ENCODE measurements around the gene CKMT1B.
"Not testable (repeated sequence)": the region's sequence is repeated elsewhere in the genome, so short reads cannot be mapped to it uniquely, and the experiment has no call there.

CKMT1B gene

DNA sequence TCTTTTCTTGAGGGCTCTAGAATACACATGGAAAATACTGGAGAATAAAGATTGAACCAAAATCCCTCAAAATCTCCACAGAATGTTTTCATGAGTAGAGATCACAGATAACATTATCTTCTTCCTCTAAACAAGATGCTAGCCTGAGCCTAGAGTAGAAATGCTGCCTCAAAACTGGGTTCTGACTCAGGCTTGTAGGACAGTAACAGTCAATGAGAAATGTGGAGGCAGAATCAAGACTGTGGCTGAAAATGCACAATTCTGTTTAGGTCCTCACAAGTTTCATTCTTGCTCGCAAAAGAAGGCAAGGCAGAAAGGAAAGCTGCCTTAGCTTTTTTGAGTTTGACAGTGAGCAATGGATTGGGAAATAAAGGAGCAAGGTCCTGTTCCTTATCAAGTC is 19.2 kb upstream of the CKMT1B start:
- not testable (repeated sequence) for H3K9me3 ChIP-seq (ENCODE audit: insufficient read depth, low read length); H3K27me3 ChIP-seq (ENCODE audit: insufficient read depth, insufficient read length); H3K4me1 ChIP-seq (ENCODE audit: insufficient read depth, insufficient read length); H3K36me3 ChIP-seq (ENCODE audit: insufficient read depth, insufficient read length, low read length); H3K4me3 ChIP-seq (ENCODE audit: insufficient read length, low read depth); H3K9ac ChIP-seq (ENCODE audit: insufficient read length, low read depth); DNase-seq (ENCODE audit: low read depth, low spot score)

DNA sequence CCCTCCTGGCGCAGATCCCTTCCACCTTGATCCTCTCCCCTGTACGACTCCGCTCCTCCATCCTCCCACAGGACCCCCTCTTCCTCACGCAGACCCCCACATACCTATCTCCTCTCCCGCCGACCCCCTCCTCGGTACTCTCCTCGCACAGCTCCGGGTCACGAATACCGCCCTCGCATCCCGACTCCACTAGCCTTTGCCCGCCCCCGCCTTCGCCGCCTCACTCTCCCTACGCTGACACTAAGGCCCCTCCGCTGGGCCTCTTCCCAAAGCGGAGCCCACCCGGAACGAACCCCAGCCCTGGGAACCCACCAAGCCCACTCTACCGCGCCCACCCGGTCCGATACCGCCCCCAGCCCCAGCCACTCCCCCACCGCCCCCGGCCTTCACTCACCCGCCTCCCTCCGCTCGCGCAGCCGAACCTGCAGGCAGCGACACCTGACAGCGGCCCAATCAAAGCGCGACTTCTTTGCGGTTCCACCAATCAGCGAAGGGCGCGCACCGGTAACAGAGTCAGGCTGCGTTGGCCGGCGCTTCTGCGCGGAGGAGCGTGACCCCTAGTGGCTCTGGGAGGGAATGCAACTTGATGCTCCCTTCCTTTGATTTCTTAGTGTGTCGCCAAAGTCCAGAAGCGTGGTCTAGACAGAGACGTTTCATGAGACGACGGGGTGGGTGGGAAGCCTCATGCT is 3.9 kb upstream of the CKMT1B start, which contains the start of gene PPIP5K1:
Gene PPIP5K1 (minus strand): TSS at position 431 of the 689 bp plus-strand sequence. CDS start 5,704 bp downstream, outside the sequence.
- not testable (repeated sequence) for H3K4me3 ChIP-seq (ENCODE audit: insufficient read length, low read depth); DNase-seq (ENCODE audit: low read depth, low spot score); H3K27me3 ChIP-seq (ENCODE audit: insufficient read depth, insufficient read length); H3K4me1 ChIP-seq (ENCODE audit: insufficient read depth, insufficient read length); H3K9me3 ChIP-seq (ENCODE audit: insufficient read depth, low read length); H3K36me3 ChIP-seq (ENCODE audit: insufficient read depth, insufficient read length, low read length); H3K9ac ChIP-seq (ENCODE audit: insufficient read length, low read depth)

DNA sequence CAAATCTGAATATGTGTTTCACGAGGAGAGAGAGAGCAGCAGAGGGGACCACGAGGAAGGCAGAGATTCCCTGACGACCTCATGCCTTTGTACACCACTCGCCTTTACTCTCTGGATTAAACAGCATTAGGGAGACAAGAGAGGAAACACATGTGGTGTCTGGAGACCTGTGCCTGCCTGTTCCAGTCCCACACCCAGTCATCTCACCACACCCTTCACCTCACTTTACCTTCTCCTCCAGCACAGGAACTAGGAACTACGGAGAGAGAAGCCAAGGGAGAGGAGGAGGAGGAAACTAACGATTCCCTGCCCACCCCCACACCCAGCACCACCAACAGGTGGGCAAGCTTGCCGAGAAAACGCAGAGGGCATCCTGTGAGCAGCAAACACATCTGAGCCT is 986 bp upstream of the CKMT1B start:
- H3K9ac ChIP-seq (ENCODE audit: insufficient read length, low read depth); H3K27me3 ChIP-seq (ENCODE audit: insufficient read depth, insufficient read length); H3K36me3 ChIP-seq (ENCODE audit: insufficient read depth, insufficient read length, low read length); DNase-seq (ENCODE audit: low read depth, low spot score); H3K4me1 ChIP-seq (ENCODE audit: insufficient read depth, insufficient read length); H3K9me3 ChIP-seq (ENCODE audit: insufficient read depth, low read length); H3K4me3 ChIP-seq (ENCODE audit: insufficient read length, low read depth): not testable (repeated sequence)

DNA sequence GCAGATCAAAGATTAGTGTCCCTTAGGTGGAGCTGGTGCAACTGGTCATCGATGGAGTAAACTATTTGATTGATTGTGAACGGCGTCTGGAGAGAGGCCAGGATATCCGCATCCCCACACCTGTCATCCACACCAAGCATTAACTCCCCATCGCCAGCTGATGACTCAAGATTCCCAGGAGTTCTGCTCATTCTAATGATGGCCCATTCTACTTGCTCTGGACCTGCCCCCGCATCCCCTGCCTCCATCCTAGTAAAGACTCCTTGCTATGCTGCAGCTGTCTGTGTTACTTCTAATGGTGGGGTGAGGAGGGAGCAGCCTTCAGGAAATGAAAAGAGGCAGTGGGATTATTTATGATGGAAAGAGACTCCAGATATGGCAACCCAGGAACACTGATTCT is 5.3 kb downstream of the CKMT1B start:
- not testable (repeated sequence) for H3K36me3 ChIP-seq (ENCODE audit: insufficient read depth, insufficient read length, low read length); H3K9me3 ChIP-seq (ENCODE audit: insufficient read depth, low read length); DNase-seq (ENCODE audit: low read depth, low spot score); H3K9ac ChIP-seq (ENCODE audit: insufficient read length, low read depth); H3K27me3 ChIP-seq (ENCODE audit: insufficient read depth, insufficient read length); H3K4me3 ChIP-seq (ENCODE audit: insufficient read length, low read depth); H3K4me1 ChIP-seq (ENCODE audit: insufficient read depth, insufficient read length)

DNA sequence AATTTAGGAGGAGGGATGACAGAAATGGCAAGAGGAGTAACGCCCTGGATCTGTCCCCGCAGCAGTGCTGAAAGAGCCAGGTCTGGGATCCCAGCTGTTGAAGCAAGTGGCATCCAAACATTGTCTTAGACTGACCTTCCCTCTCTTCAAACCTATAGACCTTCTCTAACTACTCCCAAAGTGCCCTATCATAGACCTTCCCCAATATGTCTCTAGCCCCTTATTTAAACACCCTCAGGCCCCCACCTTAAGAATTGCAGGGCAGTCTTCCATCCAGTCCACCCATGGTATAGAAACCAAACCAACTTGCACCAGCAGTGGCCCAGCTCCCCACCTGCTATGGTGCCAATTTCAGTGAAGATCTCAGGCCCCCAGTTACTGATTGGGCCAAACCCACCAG is 6.4 kb downstream of the CKMT1B start:
- H3K9ac ChIP-seq (ENCODE audit: insufficient read length, low read depth); H3K4me3 ChIP-seq (ENCODE audit: insufficient read length, low read depth); H3K27me3 ChIP-seq (ENCODE audit: insufficient read depth, insufficient read length); H3K9me3 ChIP-seq (ENCODE audit: insufficient read depth, low read length); H3K36me3 ChIP-seq (ENCODE audit: insufficient read depth, insufficient read length, low read length); DNase-seq (ENCODE audit: low read depth, low spot score); H3K4me1 ChIP-seq (ENCODE audit: insufficient read depth, insufficient read length): not testable (repeated sequence)

DNA sequence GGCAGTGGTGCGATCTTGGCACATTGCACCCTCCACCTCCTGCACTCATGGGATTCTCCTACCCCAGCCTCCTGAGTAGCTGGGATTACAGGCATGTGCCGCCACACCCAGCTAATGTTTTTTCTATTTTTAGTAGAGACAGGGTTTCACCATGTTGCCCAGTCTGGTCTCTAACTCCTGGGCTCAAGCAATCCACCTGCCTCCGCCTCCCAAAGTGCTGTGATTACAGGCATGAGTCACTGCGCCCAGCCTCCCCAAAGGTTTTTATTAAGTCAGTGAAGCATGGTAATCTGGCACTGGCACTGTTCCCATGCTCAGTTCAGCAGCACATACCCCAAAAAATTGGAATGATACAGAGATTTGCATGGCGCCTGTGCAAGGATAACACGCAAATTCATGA is 8.4 kb downstream of the CKMT1B start:
- not testable (repeated sequence) for H3K9me3 ChIP-seq (ENCODE audit: insufficient read depth, low read length); H3K9ac ChIP-seq (ENCODE audit: insufficient read length, low read depth); H3K36me3 ChIP-seq (ENCODE audit: insufficient read depth, insufficient read length, low read length); H3K27me3 ChIP-seq (ENCODE audit: insufficient read depth, insufficient read length); H3K4me3 ChIP-seq (ENCODE audit: insufficient read length, low read depth); DNase-seq (ENCODE audit: low read depth, low spot score); H3K4me1 ChIP-seq (ENCODE audit: insufficient read depth, insufficient read length)

DNA sequence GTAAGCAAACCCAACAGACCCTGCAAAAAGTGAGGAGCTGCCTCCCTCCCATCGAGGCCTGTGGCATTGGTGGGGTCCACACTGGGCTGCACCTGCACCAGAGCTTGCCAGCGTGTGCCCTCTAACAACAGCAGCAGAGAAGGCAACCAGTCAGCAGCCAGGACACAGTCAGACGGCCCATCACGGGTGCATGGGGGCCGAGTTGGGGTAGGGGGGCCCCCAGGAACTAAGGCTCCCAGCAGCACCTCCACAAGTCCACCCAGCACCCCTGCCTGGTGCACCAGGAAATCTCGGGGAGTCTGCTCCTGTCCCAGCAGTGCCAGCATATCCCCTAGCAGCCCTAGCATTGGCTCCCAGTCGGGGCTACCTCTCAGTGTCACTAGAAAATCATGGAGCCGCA is 23.9 kb downstream of the CKMT1B start:
- not testable (repeated sequence) for H3K9ac ChIP-seq (ENCODE audit: insufficient read length, low read depth); H3K9me3 ChIP-seq (ENCODE audit: insufficient read depth, low read length); DNase-seq (ENCODE audit: low read depth, low spot score); H3K27me3 ChIP-seq (ENCODE audit: insufficient read depth, insufficient read length); H3K4me1 ChIP-seq (ENCODE audit: insufficient read depth, insufficient read length); H3K36me3 ChIP-seq (ENCODE audit: insufficient read depth, insufficient read length, low read length); H3K4me3 ChIP-seq (ENCODE audit: insufficient read length, low read depth)

DNA sequence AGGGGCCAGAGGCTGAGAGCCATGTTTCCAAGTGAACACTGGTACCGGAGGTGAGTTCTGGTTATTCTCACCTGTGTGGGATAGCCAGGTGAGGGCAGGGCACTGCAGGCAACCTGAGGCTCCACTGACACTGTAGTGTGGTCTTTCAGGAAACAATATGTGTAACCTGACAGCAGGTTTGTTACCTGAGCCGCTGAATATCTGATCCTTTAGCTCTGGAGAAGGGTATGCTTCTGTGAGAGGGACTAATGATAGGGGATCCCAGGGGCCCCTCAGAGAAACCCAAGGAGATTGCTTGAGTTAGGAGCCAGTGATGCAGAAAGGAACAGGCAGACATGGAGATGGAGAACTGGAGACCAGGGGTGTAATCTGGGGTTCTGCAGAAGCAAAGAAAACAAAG is 24.9 kb downstream of the CKMT1B start, which contains the start of gene STRC:
Gene STRC (minus strand): TSS at position 101 of the 400 bp plus-strand sequence. CDS start 78 bp downstream, at position 23.
- not testable (repeated sequence) for H3K4me1 ChIP-seq (ENCODE audit: insufficient read depth, insufficient read length); DNase-seq (ENCODE audit: low read depth, low spot score); H3K36me3 ChIP-seq (ENCODE audit: insufficient read depth, insufficient read length, low read length); H3K9ac ChIP-seq (ENCODE audit: insufficient read length, low read depth); H3K9me3 ChIP-seq (ENCODE audit: insufficient read depth, low read length); H3K27me3 ChIP-seq (ENCODE audit: insufficient read depth, insufficient read length); H3K4me3 ChIP-seq (ENCODE audit: insufficient read length, low read depth)

DNA sequence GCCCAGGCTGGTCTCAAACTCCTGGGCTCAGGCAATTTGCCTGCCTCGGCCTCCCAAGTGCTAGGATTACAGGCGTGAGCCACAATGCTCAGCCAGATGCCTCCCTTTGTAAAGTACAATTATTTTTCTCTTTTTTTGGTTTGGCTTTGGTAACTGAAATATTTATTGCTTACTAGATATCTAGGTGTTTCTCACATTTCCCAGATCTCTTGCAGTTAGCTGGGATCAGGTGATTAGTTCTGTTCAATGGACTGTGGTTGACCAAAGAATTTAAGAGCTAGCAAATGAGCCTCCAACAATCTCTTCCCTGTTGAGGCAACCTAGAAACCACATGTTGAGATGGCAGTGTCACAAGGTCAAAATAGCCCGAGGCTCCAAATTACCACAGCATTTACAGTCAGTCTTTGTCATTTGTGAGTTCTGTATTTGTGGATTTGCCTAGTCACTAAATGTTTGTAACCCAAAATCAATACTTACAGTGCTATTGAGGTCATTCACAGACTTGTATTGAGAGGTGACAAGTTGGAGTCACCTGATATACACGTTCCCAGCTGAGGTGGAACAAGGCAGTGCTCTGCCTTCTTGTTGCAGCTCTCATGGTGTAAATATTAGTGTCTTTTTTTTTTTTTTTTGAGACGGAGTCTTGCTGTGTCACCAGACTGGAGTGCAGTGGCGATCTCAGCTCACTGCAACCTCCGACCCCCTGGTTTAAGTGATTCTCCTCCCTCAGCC is 28.4 kb downstream of the CKMT1B start:
- H3K4me3 ChIP-seq (ENCODE audit: insufficient read length, low read depth); DNase-seq (ENCODE audit: low read depth, low spot score); H3K4me1 ChIP-seq (ENCODE audit: insufficient read depth, insufficient read length); H3K27me3 ChIP-seq (ENCODE audit: insufficient read depth, insufficient read length); H3K9ac ChIP-seq (ENCODE audit: insufficient read length, low read depth); H3K9me3 ChIP-seq (ENCODE audit: insufficient read depth, low read length); H3K36me3 ChIP-seq (ENCODE audit: insufficient read depth, insufficient read length, low read length): not testable (repeated sequence)
